Right lobe of liver (tissue), 4 donors: ENCODE results near the gene KISS1R.

Source experiments
- CTCF ChIP-seq, 4 donors: fragments of 200-600 bp in 3 of 4; fragments of 450-650 bp in 1 of 4; IDR thresholded peaks; one replicate each; pipeline versions ENCODE4 v1.5.1 to v1.8.0; 2016 to 2022; ENCODE audit warnings: antibody characterized with exemption in 4 of 4, mild to moderate bottlenecking in 2 of 4
- POLR2A ChIP-seq: fragments of 450-650 bp; IDR thresholded peaks from one replicate; pipeline ENCODE4 v1.6.1; 2017; ENCODE audit warnings: antibody characterized with exemption, mild to moderate bottlenecking
- donor health status: DM: no; HTN: no; CAD: no.
- donor health status: DM: no; HTN: no; CAD: no.
- donor health status: DM: no; HTN: yes; CAD: no.

DNA sequence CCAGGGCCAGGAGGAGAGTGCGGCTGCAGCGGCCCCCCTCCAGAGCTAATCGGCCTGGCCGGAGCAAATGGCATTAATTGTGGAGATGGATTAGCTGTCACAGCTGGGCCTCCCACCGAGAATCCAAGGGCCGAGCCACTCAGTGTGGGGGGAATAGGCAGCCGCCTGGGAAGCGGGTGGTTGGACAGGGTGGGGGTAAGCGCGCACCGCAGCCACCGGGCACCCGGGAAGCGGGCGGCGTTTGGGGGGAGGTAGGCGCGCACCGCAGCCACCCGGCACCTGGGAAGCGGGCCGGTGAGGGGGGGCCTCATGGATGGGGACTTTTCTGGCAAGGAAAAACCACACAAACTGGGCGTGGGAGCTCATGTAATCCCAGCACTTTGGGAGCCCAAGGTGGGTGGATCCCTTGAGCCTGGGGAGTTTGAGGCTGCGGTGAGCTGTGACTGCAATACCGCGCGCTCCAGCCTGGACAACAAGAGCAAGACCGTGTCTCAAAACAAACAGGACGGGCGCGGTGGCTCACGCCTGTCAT is 13.8 kb upstream of the KISS1R start:
- TF ChIP-seq CTCF (IDR thresholded peaks at IDR 0.05) (no peak), POLR2A (no peak)
